Measurements from ENCODE around the gene TMEM54. TPM values are rescaled to one million over a fixed set of nuclear protein-coding genes. Genes with fewer than 3 reads are reported as not detected.

The TMEM54 gene
- total RNA-seq, 1 donor from 2014 or later: 12.3 TPM

DNA sequence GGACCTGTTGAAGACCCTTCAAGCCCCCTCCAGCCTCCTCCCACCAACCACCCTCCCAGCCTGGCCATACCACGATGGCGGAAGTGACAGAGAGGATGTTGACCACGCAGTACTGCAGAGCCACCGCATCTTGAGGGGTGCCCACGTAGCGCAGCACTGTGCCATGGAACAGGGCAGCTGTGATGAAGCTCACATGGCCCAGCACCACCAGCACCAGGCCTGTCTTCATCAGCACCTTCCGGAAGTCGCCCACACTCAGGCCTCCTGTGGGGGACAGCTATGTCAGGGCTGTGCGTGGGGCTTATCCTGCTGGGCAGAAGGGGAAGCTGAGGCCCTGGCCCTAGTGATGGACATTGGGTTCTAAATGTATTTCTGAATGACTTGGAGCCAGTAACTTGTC, 3.1 kb downstream of the TMEM54 start:
- intact Hi-C loops (cut with DNase I): no loop called here
- DNase-seq (ENCODE audit: low spot score) (no peak), ATAC-seq (no peak)

DNA sequence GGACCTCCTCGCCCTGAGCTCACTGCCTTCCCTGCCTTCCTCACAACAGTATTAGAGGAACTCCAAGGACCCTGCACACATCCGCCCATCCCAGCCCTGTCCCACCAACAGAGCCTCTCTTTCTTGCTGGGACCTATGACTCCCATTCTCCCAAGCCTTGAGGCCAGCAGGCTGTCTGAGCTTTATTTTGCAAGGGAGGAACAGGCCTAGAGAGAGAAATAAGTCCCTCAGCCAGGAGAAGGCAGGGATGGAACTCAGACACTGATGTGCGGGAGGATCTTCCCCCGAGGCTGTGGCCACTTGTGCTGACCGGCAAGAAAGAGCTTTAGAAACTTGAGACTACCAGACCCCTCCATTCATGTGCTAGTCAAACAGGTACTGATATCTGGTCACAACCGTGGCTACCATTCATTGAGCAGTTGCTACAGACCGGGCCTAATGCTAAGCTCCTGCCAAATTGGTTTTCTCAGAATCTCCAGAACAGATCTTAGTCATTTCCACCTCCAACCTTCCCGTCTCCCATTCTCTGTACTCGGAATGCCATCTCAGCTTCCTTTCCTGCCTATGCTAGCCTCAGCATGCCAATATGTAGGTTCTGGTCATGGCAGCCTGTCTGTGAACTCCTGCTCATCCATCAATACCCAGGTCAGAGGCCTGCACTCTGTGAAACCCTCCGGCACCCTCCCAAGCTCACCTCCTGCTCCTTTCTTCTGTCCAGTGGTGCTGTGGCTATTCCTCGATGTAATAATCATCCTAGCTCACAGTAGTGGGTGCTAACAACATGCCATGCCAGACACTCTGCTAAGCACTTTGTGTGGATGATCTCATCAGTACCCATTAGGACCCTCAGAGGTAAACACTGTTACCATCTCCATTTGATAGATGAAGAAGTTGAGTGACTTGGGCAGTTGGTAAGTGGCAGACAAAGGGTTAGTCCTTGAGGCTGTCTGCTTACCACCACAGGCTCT, 3.8 kb downstream of the TMEM54 start:
- ATAC-seq: no peak
- intact Hi-C loops (cut with DNase I): no loop called here
- no peak for DNase-seq (ENCODE audit: low spot score)

DNA sequence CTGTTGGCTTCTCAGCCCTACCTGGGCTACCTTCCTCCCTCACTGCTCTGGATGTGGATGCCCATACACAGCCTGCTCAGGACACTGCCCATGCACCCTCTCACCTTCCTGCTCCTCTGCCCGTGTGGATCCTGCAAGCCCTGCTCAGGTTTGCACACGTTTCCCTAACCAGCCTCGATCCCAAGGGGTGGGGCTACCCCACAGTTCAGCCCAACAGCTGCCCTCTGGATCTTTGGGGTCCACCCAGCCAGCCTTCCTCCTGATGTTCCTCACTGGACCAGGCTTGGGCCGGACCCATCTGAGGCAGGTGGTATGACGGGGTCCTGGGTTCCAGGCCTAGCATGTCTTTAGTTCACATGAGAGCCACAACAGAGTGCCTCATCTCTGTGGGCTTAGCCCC, 4.7 kb downstream of the TMEM54 start:
- no peak for ATAC-seq
- no peak for DNase-seq (ENCODE audit: low spot score)
- intact Hi-C loops (cut with DNase I): no loop called here

DNA sequence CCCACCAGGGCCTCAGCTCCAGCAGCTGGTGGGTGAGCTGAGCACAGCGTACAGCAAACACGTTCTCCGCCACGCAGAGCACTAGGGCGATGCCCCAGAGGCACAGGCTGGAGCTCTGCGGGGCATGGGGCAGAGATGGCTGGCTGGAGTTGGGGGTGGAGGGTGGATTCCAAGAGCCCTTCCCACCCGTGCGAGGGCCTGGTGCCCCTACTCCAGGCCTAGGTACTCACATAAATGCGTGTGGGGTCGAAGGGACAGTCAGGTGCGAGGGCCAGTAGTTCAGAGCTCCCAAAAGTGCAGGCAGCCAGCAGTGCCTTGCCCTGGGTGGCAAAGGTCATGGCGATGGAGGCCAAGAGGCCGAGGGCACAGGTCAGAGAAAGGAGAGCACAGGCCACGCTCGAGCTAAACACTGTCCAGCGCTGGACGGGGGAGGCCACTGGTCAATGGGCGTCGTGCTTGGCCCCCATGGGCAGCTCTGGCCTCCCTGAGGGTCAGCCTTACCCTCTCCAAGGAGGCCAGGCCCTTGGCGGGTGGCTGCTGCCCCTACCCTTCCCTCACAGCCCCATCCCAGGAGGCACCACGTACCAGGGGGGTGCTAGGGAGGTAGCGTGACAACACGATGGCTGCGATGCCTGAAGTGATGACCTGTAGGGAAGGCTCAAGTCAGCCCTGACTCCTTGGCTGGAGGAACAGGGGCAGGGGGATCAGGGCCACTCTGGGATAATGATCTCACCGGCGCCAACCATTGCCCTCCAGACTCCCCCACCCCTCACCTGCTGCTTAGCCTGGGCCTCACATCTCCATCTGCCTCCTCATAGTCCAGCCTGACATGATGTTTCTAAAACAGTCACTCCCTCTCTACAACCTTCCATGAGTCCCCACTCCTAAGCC, 5.6 kb downstream of the TMEM54 start:
- ATAC-seq: no peak
- no peak for DNase-seq (ENCODE audit: low spot score)
- intact Hi-C loops (cut with DNase I): no loop called here

DNA sequence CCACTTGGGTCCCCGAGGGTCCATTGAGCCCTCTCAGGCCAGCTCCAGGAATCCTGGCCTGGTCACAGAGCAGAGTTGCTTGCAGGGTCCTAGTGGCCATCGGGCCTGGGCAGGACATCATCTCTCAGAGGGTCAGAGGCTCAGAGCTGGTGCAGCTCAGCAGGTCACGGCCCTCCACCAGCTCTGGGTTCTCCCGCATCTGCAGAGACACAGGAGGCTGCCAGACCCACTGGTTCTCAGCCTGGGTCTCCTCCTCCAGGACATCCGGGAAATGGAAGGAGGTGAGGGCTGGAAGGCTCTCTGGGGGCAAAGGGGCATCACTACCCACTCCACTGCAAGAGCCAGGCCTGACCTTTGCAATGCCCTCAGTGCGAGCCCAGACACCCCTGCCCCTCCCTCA, 6.5 kb downstream of the TMEM54 start:
- intact Hi-C loops (cut with DNase I): no loop called here
- no peak for DNase-seq (ENCODE audit: low spot score)
- ATAC-seq: no peak

DNA sequence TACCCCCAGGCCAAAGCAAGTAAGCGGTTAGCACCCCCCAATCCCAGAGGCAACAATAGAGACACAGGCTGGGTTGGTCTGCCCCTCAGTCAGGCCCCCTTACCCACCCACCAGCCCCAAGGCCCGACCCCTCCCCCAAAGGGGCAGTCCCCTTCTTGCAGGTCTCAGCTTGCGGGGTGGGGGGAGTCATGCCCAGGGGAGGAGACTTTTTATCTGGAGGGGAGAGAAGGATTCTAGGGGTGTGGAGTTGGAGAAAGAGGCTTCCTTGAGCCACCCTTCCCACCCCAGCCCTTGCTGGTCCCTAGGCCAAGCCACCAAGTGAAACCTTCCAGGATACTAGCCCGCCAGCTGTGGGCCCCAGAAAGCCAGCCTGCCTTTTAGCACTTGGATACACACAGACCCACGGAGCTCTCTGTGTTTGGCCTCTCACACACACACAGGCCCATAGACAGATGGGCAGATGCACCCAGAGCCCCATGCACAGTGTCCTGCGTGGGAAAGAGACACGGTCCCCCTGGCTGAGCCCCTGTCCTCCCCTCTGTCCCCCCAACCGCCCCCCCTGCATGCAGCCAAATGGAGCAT, 7.1 kb downstream of the TMEM54 start:
- DNase-seq (ENCODE audit: low spot score) (no peak), ATAC-seq (peak; percentile 19)
- intact Hi-C loops (cut with DNase I): no loop called here

DNA sequence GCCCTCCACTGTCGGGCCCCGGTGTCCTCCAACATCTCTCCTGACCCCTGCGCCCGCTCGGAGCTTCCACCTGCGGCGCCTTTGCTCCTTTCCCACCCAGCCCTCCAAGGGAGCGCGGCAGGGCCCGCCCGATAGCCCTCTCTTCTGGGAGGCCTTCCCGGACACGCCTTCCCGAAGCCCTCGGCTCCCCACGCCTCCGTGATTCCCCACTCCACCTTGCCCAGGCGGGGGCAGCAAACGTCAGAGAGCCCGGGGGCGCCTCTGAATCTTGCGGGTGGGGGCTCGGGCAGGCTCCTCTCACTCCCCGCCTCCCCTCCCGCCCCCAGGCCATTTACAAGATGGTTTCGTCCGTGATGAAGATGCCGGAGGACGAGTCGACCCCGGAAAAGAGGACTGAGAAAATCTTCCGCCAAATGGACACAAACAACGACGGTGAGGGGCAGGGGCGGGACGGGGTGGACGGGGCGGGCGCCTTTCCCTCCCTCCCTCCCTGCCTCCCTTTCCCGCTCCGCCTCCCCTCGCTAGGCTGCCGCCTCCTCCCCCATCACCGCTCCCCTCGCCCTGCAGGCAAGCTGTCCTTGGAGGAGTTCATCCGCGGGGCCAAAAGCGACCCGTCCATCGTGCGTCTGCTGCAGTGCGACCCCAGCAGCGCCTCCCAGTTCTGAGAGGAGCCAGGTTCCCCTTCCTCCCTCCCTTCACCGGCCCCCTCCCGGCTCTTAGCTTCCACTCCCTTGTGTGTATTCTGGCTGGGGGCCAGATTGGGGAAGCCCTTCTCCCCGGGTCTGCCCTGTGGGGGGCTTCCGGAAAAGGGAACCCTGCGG, 7.8 kb downstream of the TMEM54 start:
- intact Hi-C loops (cut with DNase I): no loop called here
- DNase-seq (ENCODE audit: low spot score) (peak; percentile 74), ATAC-seq (peak; percentile 70)

DNA sequence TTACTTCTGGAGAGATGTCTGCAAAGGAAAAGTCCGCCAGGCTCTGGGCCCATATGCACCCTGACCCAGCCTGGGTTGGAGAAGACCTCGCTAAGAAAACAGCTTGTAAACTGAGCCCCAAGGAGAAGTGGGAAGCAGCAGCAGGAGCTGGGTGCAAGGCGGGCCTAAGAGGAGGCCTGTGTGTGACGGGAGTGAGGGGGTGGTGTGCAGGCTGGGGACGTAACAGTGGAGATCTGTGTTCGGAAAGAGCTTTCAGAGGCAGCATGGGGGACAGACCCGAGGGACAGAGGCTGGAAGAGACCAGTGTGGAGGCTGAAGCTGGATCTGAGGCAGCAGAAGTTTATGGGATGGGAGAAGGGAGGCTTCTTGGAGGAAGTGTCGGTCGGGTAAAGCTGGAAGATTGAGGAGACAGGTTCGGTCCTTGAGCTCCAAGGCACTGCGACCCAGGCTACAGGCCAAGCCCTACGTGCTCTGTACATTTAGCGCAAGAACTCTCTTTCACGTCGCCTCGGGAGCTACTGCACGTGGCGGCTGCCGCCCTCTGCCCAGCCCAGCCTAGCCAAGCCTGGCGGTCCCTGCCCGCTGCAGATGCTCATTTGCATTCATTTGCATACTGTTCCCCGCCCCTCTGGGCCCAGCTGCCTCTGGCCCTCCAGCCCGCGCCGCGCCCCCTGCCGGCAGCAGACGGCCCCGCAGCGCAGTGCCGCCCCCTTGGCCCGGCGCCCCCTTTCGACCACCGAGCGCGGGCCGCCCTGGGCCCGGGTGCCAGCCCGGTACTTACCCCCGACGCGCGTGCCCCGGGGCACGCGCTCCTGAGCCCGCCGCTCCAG, 8.6 kb downstream of the TMEM54 start:
- DNase-seq (ENCODE audit: low spot score) (no peak), ATAC-seq (no peak)
- intact Hi-C loops (cut with DNase I): no loop called here

DNA sequence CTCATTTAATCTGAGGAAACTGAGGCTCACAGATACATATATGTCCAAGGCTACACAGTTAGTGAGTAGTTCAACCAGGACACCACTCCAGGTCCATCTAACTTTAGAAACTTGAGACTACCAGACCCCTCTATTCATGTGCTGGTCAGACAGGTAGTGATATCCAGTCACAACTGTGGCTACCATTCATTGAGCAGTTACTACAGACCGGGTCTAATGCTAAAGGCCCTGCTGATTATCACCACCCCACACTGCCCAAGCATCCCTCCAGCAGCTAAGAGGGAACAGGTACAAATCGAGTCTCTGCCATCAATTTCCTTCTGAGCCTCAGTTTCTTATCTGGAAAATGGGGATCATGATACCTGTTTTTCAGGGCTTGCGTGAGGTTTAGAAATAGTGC, 9.6 kb downstream of the TMEM54 start:
- DNase-seq (ENCODE audit: low spot score): no peak
- ATAC-seq: no peak
- intact Hi-C loops (cut with DNase I): no loop called here

DNA sequence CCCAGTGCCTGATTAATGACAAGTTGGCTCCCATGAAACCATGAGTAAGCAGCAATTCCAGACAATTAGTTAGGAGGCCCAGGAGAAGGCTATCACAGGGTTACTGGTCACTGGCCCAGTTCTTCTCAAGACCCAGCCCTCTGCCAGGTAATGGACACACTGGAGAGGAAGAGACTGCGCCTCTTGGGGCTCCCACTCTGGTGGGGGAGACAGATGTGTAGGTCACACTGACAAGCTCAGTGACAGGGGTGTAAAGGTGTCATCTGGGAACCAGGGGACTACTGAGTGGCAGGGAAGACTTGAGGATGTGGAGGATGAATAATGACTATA, 10.0 kb downstream of the TMEM54 start:
- intact Hi-C loops (cut with DNase I): no loop called here
- DNase-seq (ENCODE audit: low spot score): no peak
- ATAC-seq: no peak

DNA sequence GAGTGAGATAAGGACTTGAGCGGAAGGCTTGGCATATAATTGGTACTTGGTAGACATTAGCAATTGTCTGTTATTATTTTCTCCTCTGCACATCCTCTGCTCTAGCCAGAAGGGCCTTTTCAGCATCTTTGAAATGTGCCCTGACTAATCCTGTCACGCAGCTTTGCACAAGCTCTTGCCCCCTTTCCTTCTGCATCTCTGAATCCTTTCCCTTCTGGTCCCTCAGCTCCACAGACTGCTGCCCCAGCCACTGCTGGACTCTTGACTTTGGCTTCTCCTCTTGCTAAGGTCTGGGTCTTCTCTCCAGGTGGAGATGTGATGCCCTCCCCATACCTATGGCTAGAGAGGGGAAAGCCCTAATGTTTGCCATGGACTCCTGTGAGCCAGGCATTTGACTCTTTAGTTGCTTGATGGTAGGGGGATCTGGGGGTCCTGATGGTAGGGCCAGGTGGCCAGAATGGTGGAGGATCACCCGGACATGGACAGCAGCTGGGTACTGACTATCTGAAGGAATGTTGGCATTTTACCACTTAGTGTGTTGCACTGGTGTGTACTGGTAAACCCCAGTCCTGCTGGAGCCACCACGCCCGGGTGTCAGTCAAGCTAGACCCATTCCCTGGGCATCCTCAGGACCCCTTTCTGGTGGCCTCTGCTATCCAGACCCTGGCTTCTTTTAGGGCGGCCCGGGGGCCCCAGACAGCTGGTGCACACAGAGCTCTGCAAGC, 10.5 kb downstream of the TMEM54 start:
- intact Hi-C loops (cut with DNase I): no loop called here
- no peak for DNase-seq (ENCODE audit: low spot score)
- ATAC-seq: no peak

DNA sequence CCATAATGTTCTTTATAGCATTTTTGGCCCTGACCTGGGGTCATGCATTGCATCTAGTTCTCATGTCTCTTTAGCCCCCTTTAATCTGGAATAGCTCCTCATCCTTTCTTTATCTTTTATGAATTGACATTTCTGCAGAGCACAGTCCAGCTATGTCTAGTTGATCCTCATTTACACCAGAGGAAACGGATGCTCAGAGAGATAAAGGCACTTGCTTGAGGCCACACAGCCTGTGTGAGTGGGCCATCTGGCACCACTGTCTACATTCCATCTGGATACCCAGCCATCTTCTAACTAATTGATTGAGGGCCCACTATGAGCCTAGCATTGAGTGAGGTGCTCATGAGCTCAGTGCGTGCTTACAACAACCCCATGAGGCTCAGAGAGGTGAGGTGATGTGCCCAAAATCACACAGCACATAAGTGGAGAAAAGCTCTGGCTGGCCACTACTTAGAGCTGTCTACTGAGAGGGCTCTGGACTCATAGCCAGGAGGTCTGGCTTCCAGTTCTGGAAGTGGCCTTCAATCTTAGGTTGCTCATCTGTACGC, 11.4 kb downstream of the TMEM54 start:
- DNase-seq (ENCODE audit: low spot score) (no peak), ATAC-seq (no peak)
- intact Hi-C loops (cut with DNase I): no loop called here

DNA sequence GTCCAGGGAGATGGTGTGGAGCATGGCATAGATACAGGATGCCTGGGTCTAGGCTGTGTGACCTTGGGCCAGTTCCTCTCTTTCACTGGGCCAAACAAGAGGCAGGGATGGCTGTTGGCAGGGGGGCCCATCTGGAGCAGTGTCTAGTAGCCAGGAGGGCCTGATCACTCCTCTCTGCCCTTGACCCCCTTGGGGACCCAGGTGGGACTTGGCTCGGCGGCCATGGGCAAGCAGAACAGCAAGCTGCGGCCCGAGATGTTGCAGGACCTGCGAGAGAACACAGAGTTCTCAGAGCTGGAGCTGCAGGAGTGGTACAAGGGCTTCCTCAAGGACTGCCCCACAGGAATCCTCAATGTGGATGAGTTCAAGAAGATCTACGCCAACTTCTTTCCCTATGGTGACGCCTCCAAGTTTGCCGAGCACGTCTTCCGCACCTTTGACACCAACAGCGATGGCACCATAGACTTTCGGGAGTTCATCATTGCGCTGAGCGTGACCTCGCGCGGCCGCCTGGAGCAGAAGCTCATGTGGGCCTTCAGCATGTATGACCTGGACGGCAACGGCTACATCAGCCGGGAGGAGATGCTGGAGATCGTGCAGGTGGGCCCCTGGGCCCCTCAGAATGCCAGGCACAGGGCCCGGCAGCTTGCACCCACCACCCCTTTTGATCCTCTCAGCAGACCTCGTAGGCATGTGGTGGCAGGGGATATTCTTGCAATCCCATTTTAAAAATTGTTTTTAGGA, 12.3 kb downstream of the TMEM54 start:
- intact Hi-C loops (cut with DNase I): no loop called here
- DNase-seq (ENCODE audit: low spot score): no peak
- ATAC-seq: no peak

DNA sequence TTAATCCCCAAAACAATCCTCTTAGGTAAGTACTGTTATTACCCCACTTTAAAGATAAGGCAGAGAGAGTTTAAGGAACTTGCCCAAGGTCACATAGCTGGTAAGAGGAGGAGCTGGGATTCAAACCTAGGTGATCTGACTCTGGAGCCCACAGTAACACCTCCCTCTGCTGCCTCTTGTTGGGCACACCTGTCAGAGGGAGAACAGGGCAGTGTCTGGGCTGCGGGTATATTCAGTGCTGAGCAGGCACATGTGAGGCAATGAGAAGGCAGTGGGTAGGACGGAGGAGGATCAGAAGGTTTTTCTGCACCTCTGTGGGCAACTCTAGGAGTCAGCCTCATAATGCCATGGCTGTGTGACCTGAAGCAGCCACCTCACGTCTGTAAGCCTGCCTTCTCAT, 13.1 kb downstream of the TMEM54 start:
- intact Hi-C loops (cut with DNase I): no loop called here
- DNase-seq (ENCODE audit: low spot score): no peak
- ATAC-seq: no peak

DNA sequence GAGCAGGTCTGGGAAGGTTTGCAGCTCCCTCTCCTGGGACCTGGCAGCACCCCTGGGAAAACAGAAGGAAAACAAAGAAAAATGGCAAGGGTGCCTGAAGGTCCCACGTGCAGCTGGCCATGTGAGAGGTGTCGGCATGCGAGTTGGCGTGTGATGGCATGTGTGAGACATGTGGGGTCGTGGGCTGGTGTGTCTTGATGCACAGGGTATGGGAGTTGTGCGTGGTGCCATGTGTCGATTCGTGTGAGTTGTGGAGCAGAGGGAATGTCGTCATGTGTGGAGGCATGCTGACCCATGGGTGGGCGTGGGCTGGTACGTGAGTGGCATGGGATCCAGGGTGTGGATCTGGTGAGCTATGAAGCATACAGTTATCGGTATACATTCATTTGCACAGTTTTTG, 13.6 kb downstream of the TMEM54 start:
- DNase-seq (ENCODE audit: low spot score): no peak
- intact Hi-C loops (cut with DNase I): no loop called here

DNA sequence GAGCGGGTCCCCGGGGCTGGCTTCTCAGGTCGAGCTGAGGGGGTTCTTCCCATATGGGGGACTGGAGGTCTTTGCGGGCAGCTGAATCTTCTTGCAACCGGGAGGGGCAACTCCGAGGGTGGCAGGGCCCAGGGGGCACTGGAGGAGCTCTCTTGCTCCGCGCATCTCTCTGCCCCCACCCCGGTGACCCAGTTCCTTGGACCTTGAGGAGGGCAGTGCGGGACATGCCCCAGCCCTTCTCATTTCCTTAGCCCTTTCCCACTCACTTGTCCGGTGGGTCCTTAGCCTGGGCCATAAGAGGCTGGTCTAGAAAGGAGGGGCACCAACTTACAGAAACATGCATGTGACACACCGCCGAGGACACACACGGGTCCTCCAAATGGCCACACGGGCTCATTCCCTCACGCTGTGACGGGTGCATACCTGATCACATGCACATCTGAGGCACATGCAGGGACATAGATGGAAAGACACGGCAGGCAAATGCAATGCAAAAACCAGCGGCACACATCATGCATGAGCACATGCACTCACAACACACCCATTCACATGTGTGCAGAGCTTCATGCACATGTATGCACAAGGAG, 14.3 kb downstream of the TMEM54 start:
- no peak for DNase-seq (ENCODE audit: low spot score)
- no peak for ATAC-seq
- intact Hi-C loops (cut with DNase I): no loop called here

More for the DNA sequence above, 13.6 kb downstream of the TMEM54 start:
- ATAC-seq: no peak

Data from sciatic nerve (tissue), 2 donors.